H9 (cell line): ENCODE data around the gene DNAL1. TPM values are rescaled to one million over a fixed set of nuclear protein-coding genes. Genes with fewer than 3 reads are reported as not detected.

ENCODE experiments used
- DNase-seq: peaks from one replicate; pipeline ENCODE4 v3.0.0-alpha.2; 2017
- H2AFZ ChIP-seq: one replicate; pipeline ENCODE4 v1.6.1; 2013; ENCODE audit warnings: mild to moderate bottlenecking, low read length, control low read depth, moderate library complexity
- H2AK5ac ChIP-seq: 2 replicates; pipeline ENCODE4 v1.6.1; 2013; ENCODE audit warnings: low read length, control low read depth, mixed read lengths; ENCODE audit not compliant: insufficient read length
- H2BK120ac ChIP-seq: one replicate; pipeline ENCODE4 v1.6.1; 2013; ENCODE audit warnings: low read depth, mild to moderate bottlenecking, low read length, control low read depth, inconsistent platforms; ENCODE audit not compliant: poor library complexity, severe bottlenecking
- H2BK12ac ChIP-seq: 2 replicates; pipeline ENCODE4 v1.6.1; 2013; ENCODE audit warnings: low read length, control low read depth, mixed read lengths, low read depth; ENCODE audit not compliant: insufficient read length
- H2BK15ac ChIP-seq: 2 replicates; pipeline ENCODE4 v1.6.1; 2013; ENCODE audit warnings: low read depth, low read length, control low read depth
- H2BK20ac ChIP-seq: one replicate; pipeline ENCODE4 v1.6.1; 2013; ENCODE audit warnings: low read depth, mild to moderate bottlenecking, low read length, control low read depth, inconsistent platforms; ENCODE audit not compliant: poor library complexity, severe bottlenecking
- H2BK5ac ChIP-seq: 2 replicates; pipeline ENCODE4 v1.6.1; 2013; ENCODE audit warnings: low read length, control low read depth, mixed read lengths; ENCODE audit not compliant: insufficient read length
- H3K14ac ChIP-seq: 2 replicates; pipeline ENCODE4 v1.6.1; 2013; ENCODE audit warnings: low read length, control low read depth; ENCODE audit not compliant: insufficient read depth
- H3K18ac ChIP-seq: 2 replicates; pipeline ENCODE4 v1.6.1; 2013; ENCODE audit warnings: low read depth, mild to moderate bottlenecking, mixed read lengths, low read length, control low read depth; ENCODE audit not compliant: insufficient read length
- H3K23ac ChIP-seq: 2 replicates; pipeline ENCODE4 v1.6.1; 2013; ENCODE audit warnings: low read length, control low read depth, mixed read lengths, low read depth; ENCODE audit not compliant: insufficient read length
- H3K23me2 ChIP-seq: 2 replicates; pipeline ENCODE4 v1.6.1; 2013; ENCODE audit warnings: low read depth, mild to moderate bottlenecking, mixed read lengths, low read length, control low read depth; ENCODE audit not compliant: insufficient read length, poor library complexity, severe bottlenecking
- H3K27ac ChIP-seq: 2 replicates; pipeline ENCODE4 v1.5.1; 2013; ENCODE audit warnings: low read length, control low read depth, mixed read lengths, low read depth; ENCODE audit not compliant: insufficient read length
- H3K27me3 ChIP-seq: 2 replicates; pipeline ENCODE4 v1.6.1; 2013; ENCODE audit warnings: low read length, control low read depth, inconsistent platforms; ENCODE audit not compliant: insufficient read depth
- H3K4ac ChIP-seq: 2 replicates; pipeline ENCODE4 v1.6.1; 2013; ENCODE audit warnings: low read depth, mild to moderate bottlenecking, control low read depth, inconsistent platforms, low read length, moderate library complexity
- H3K4me1 ChIP-seq: 2 replicates; pipeline ENCODE4 v1.6.1; 2013; ENCODE audit warnings: low read length, control low read depth, inconsistent platforms; ENCODE audit not compliant: insufficient read depth
- H3K4me2 ChIP-seq: 2 replicates; pipeline ENCODE4 v1.6.1; 2013; ENCODE audit warnings: low read length, control low read depth, mixed read lengths; ENCODE audit not compliant: insufficient read length, insufficient read depth
- H3K56ac ChIP-seq: 2 replicates; pipeline ENCODE4 v1.6.1; 2013; ENCODE audit warnings: low read depth, mild to moderate bottlenecking, mixed read lengths, low read length, control low read depth; ENCODE audit not compliant: insufficient read length
- H3K79me1 ChIP-seq: 2 replicates; pipeline ENCODE4 v1.6.1; 2013; ENCODE audit warnings: low read depth, mild to moderate bottlenecking, moderate library complexity, low read length, control low read depth, inconsistent platforms; ENCODE audit not compliant: insufficient read depth, poor library complexity, severe bottlenecking
- H3K79me2 ChIP-seq: 2 replicates; pipeline ENCODE4 v1.6.1; 2013; ENCODE audit warnings: low read length, control low read depth, inconsistent platforms; ENCODE audit not compliant: insufficient read depth
- H3K9ac ChIP-seq: 2 replicates; pipeline ENCODE4 v1.6.1; 2013; ENCODE audit warnings: low read length, control low read depth, mixed read lengths; ENCODE audit not compliant: insufficient read length; ENCODE audit errors: extremely low read depth
- H3K9me3 ChIP-seq: one replicate; pipeline ENCODE4 v1.6.1; 2013; ENCODE audit warnings: low read depth, low read length, inconsistent platforms; ENCODE audit not compliant: control insufficient read depth
- H3T11ph ChIP-seq: one replicate; pipeline ENCODE4 v1.6.1; 2013; ENCODE audit warnings: mild to moderate bottlenecking, low read length, control low read depth, inconsistent platforms
- H4K20me1 ChIP-seq: one replicate; pipeline ENCODE4 v1.6.1; 2013; ENCODE audit not compliant: control insufficient read depth, insufficient read length, insufficient read depth
- H4K5ac ChIP-seq: 2 replicates; pipeline ENCODE4 v1.6.1; 2013; ENCODE audit warnings: low read depth, mild to moderate bottlenecking, mixed read lengths, low read length, control low read depth; ENCODE audit not compliant: insufficient read length
- H4K8ac ChIP-seq: replicated peaks from 2 replicates; pipeline ENCODE4 v1.6.1; 2013; ENCODE audit warnings: low read length, control low read depth, mixed read lengths, low read depth; ENCODE audit not compliant: insufficient read length
- H4K91ac ChIP-seq: 2 replicates; pipeline ENCODE4 v1.6.1; 2013; ENCODE audit warnings: low read depth, mild to moderate bottlenecking, moderate library complexity, mixed read lengths, low read length, control low read depth; ENCODE audit not compliant: insufficient read length
- H3K27ac Mint-ChIP-seq, 3 experiments: 2 replicates in 2 of 3; 3 replicates in 1 of 3; pipeline ENCODE4 v1.8.0; 2020 to 2021; ENCODE audit warnings: mixed read lengths in 3 of 3, mild to moderate bottlenecking in 1 of 3, moderate library complexity in 1 of 3
- H3K27me3 Mint-ChIP-seq: 2 replicates; pipeline ENCODE4 v1.8.0; 2021; ENCODE audit warnings: low read depth, mild to moderate bottlenecking, moderate library complexity, mixed read lengths
- H3K36me3 Mint-ChIP-seq, 3 experiments: 2 replicates in 2 of 3; 3 replicates in 1 of 3; pipeline ENCODE4 v1.8.0; 2020 to 2021; ENCODE audit warnings: low read depth in 3 of 3, mixed read lengths in 3 of 3; ENCODE audit not compliant: insufficient read depth in 1 of 3
- H3K4me1 Mint-ChIP-seq, 2 experiments: 2 replicates each; pipeline ENCODE4 v1.8.0; 2020; ENCODE audit warnings: mixed read lengths in 2 of 2
- H3K4me3 Mint-ChIP-seq, 2 experiments: 2 replicates in 1 of 2; 3 replicates in 1 of 2; pipeline ENCODE4 v1.8.0; 2020 to 2021; ENCODE audit warnings: mild to moderate bottlenecking in 2 of 2, mixed read lengths in 2 of 2, moderate library complexity in 1 of 2
- H3K9me3 Mint-ChIP-seq, 2 experiments: 2 replicates in 1 of 2; 3 replicates in 1 of 2; pipeline ENCODE4 v1.8.0; 2020; ENCODE audit warnings: mild to moderate bottlenecking in 2 of 2, mixed read lengths in 2 of 2, moderate library complexity in 1 of 2
- CTCF ChIP-seq: fragments of 200-600 bp; sonication (generic); conservative IDR thresholded peaks from 3 replicates; pipeline ENCODE4 v1.8.0; 2021; ENCODE audit warnings: antibody characterized with exemption, mild to moderate bottlenecking
- WGBS: extraction: QIAGEN DNeasy Blood & Tissue Kit; methylation state at CpG from one replicate; pipeline ENCODE4 v1.1.7; 2013; ENCODE audit warnings: missing lambda C conversion rate, low lambda C conversion rate, mixed read lengths; ENCODE audit not compliant: insufficient read length; ENCODE audit errors: extremely low coverage; 5-methylcytosine and 5-hydroxymethylcytosine counted together
- total RNA-seq: library from RNA; stranded (reverse); gene quantifications from 2 replicates; pipeline ENCODE4 v1.2.1, GENCODE V29; 2021

Gene DNAL1
- total RNA-seq, 1 experiment from 2014 or later: 17.7 TPM

DNA sequence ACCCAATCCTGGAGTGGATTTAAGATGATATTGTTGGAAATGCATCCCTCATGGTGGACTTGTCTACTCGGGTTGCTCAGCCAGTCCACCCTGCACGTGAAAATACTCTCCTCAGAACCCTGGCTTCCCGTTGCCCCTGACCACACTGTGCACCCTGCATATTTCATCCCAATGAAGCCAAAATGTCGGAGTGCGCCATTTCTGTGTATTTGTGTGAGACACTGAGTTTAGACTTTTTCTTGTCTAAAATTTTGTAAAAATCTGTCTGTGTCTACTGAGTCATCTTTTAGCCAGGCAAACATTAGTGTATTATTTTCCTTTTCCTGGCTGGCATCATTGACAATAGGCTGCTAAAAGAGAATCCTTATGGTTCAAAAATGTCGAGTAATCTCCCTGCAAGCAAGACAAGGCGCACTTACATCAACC, 69.9 kb downstream of the DNAL1 start:
- Histone ChIP-seq H4K8ac (no peak overlapping the region), H3K4me2 (peak overlapping the region; percentile 88), H2BK12ac (no peak overlapping the region), H3K9ac (no peak overlapping the region), H4K5ac (no peak overlapping the region), H3K14ac (no peak overlapping the region), H3K18ac (no peak overlapping the region), H3K27me3 (no peaks in the 10 kb centered on the region), H3K4me1 (no peaks in the 10 kb centered on the region; the same call in 1 of the 2 replicates), H3K4ac (no peak overlapping the region), H2AK5ac (no peak overlapping the region), H3K79me2 (peaks cover 9% of the 10 kb centered on the region; the same call in 1 of the 2 replicates), H3T11ph (no peak overlapping the region), H3K9me3 (no peaks in the 10 kb centered on the region), H2BK120ac (no peak overlapping the region), H2BK15ac (no peak overlapping the region), H2AFZ (no peak overlapping the region), H3K23me2 (peaks cover 28% of the 10 kb centered on the region), H4K91ac (no peak overlapping the region), H3K56ac (no peak overlapping the region), H4K20me1 (peaks cover 2% of the 10 kb centered on the region), H3K79me1 (no peaks in the 10 kb centered on the region), H2BK5ac (no peak overlapping the region), H3K27ac (no peak overlapping the region), H3K23ac (no peak overlapping the region), H2BK20ac (no peak overlapping the region)
- Mint-ChIP-seq H3K4me1 (peaks cover 39 to 44% of the 10 kb centered on the region in 2 experiments), H3K36me3 (peaks cover 3 to 11% (median 11%) of the 10 kb centered on the region in 3 experiments), H3K4me3 (peak overlapping the region; percentile 61 to 80), H3K27me3 (peaks cover 5% of the 10 kb centered on the region), H3K27ac (no peak overlapping the region; a peak in 1 of 7 replicates), H3K9me3 (no peaks in the 10 kb centered on the region; a peak in 1 of 5 replicates)
- TF ChIP-seq CTCF: no peak
- DNase-seq: no peak
- no CpG with 5 or more reads among the region's 7 CpGs for whole genome bisulfite sequencing
